A549 (cell line): Measurements from ENCODE around the gene LPAR5. TPM values are rescaled to one million over a fixed set of nuclear protein-coding genes. Genes with fewer than 3 reads are reported as not detected.
A peak's percentile ranks its signal among the peaks of the same experiment; 100 is the strongest.

Source experiments
- ATAC-seq, 2 experiments: fragments of 200-7000 bp in 1 of 2; fragments of >200 bp in 1 of 2; cut with Nextera tagmentation in 1 of 2; cut with Tn5 transposase in 1 of 2; 3 replicates each; pipeline versions ENCODE4 v1.8.0 to v1.9.1; 2018 to 2020; ENCODE audit warnings: mild to moderate bottlenecking in 1 of 2, moderate library complexity in 1 of 2
- CTCF ChIA-PET: fragments of 300-600 bp; sonication (Branson Sonifier 250); formaldehyde crosslinking; extraction: SDS; loops from one replicate; lab custom pipeline; 2021; ENCODE audit warnings: antibody characterized with exemption, inconsistent platforms; lab: Yijun Ruan, JAX
- POLR2A ChIA-PET: fragments of 350-600 bp; formaldehyde crosslinking; extraction: SDS; loops from one replicate; lab custom pipeline; 2021; ENCODE audit warnings: antibody characterized with exemption, inconsistent platforms; lab: Yijun Ruan, JAX
- DNase-seq, 2 experiments: peaks; one replicate each; pipeline versions ENCODE4 v3.0.0 to v3.0.0-alpha.2; 2011 to 2016; ENCODE audit warnings: low read depth in 1 of 2, low spot score in 1 of 2
- FAIRE-seq: peaks from 2 replicates; lab custom pipeline; 2011; peaks lifted over from hg19 to GRCh38; lab: Jason Lieb, UNC
- H3K27ac ChIP-seq, 2 experiments: fragments of >200 bp; sonication (Bioruptor Twin); formaldehyde crosslinking; 3 replicates each; pipeline ENCODE4 v1.5.1; 2016 to 2017
- H3K4me1 ChIP-seq: fragments of >200 bp; sonication (Bioruptor Twin); formaldehyde crosslinking; 3 replicates; pipeline ENCODE4 v1.6.1; 2016
- H3K4me2 ChIP-seq: fragments of >200 bp; sonication (Bioruptor Twin); formaldehyde crosslinking; 3 replicates; pipeline ENCODE4 v1.6.1; 2016
- H3K4me3 ChIP-seq: fragments of >200 bp; sonication (Bioruptor Twin); formaldehyde crosslinking; 3 replicates; pipeline ENCODE4 v1.5.1; 2016
- H3K9me3 ChIP-seq: fragments of >200 bp; sonication (Bioruptor Twin); formaldehyde crosslinking; 3 replicates; pipeline ENCODE4 v1.6.1; 2016
- ATOH8 ChIP-seq: fragments of 250-450 bp; sonication (Bioruptor Pico); IDR thresholded peaks from 2 replicates; pipeline ENCODE4 v1.5.0; 2020; ENCODE audit warnings: low read depth, mild to moderate bottlenecking, moderate library complexity
- BCL3 ChIP-seq: fragments of >200 bp; sonication (Bioruptor Twin); formaldehyde crosslinking; IDR thresholded peaks from 3 replicates; pipeline ENCODE4 v1.6.1; 2016
- CBX8 ChIP-seq: fragments of 200-600 bp; sonication (generic); IDR thresholded peaks from 2 replicates; pipeline ENCODE4 v1.6.1; 2016
- CHD2 ChIP-seq: fragments of 150-350 bp; IDR thresholded peaks from 2 replicates; pipeline ENCODE4 v1.6.1; 2014; ENCODE audit warnings: low read length; ENCODE audit not compliant: partially characterized antibody
- EHF ChIP-seq: fragments of 250-450 bp; sonication (Bioruptor Pico); IDR thresholded peaks from 2 replicates; pipeline ENCODE4 v1.5.0; 2020; ENCODE audit warnings: mild to moderate bottlenecking
- EHMT2 ChIP-seq: fragments of 200-600 bp; sonication (generic); IDR thresholded peaks from 2 replicates; pipeline ENCODE4 v1.6.1; 2016; ENCODE audit warnings: antibody characterized with exemption, low read depth, mild to moderate bottlenecking, moderate library complexity
- ESRRA ChIP-seq: fragments of 150-350 bp; IDR thresholded peaks from 2 replicates; pipeline ENCODE4 v1.6.1; 2014; ENCODE audit warnings: mild to moderate bottlenecking, low read length, borderline replicate concordance
- FOSB ChIP-seq: fragments of 250-450 bp; sonication (Bioruptor Pico); IDR thresholded peaks from 2 replicates; pipeline ENCODE4 v1.5.0; 2020; ENCODE audit warnings: mild to moderate bottlenecking, moderate library complexity
- FOSL2 ChIP-seq, 2 experiments: fragments of 450-650 bp in 1 of 2; fragments of >200 bp in 1 of 2; sonication (Bioruptor Twin) in 1 of 2; formaldehyde crosslinking; IDR thresholded peaks; 2 replicates each; pipeline versions ENCODE4 v1.5.0 to v1.6.1; 2016 to 2020; ENCODE audit warnings: mild to moderate bottlenecking in 1 of 2, moderate library complexity in 1 of 2
- FOXS1 ChIP-seq: fragments of 250-450 bp; sonication (Bioruptor Pico); IDR thresholded peaks from 2 replicates; pipeline ENCODE4 v1.5.0; 2020; ENCODE audit warnings: mild to moderate bottlenecking, moderate library complexity
- GATA3 ChIP-seq: IDR thresholded peaks from 2 replicates; pipeline ENCODE4 v1.6.1; 2012; ENCODE audit warnings: borderline replicate concordance
- HDAC2 ChIP-seq: fragments of 200-600 bp; sonication (generic); IDR thresholded peaks from 2 replicates; pipeline ENCODE4 v1.6.1; 2016
- HOXB13 ChIP-seq: fragments of 250-450 bp; sonication (Bioruptor Pico); IDR thresholded peaks from 2 replicates; pipeline ENCODE4 v1.5.0; 2020; ENCODE audit warnings: low read depth, mild to moderate bottlenecking, moderate library complexity
- JUN ChIP-seq, 2 experiments: fragments of >200 bp; sonication (Bioruptor Twin); formaldehyde crosslinking; IDR thresholded peaks; 2 replicates in 1 of 2; 3 replicates in 1 of 2; pipeline ENCODE4 v1.6.1; 2016 to 2017
- KDM1A ChIP-seq: fragments of 200-600 bp; sonication (generic); IDR thresholded peaks from 2 replicates; pipeline ENCODE4 v1.6.1; 2016; ENCODE audit warnings: low read depth, mild to moderate bottlenecking
- KDM5A ChIP-seq: fragments of 200-600 bp; sonication (generic); IDR thresholded peaks from 2 replicates; pipeline ENCODE4 v1.6.1; 2016; ENCODE audit warnings: antibody characterized with exemption, mild to moderate bottlenecking
- MAZ ChIP-seq: fragments of 150-350 bp; IDR thresholded peaks from 2 replicates; pipeline ENCODE4 v1.6.1; 2014; ENCODE audit warnings: antibody characterized with exemption, low read depth, low read length, borderline replicate concordance
- NPAS2 ChIP-seq: fragments of 250-450 bp; sonication (Bioruptor Pico); IDR thresholded peaks from 2 replicates; pipeline ENCODE4 v1.8.0; 2022; ENCODE audit warnings: mild to moderate bottlenecking, moderate library complexity, borderline replicate concordance
- POLR2A ChIP-seq: IDR thresholded peaks from 2 replicates; pipeline ENCODE4 v1.6.1; 2012; ENCODE audit warnings: mild to moderate bottlenecking, low read length
- POLR2AphosphoS2 ChIP-seq: conservative IDR thresholded peaks from 2 replicates; pipeline ENCODE4 v1.6.1; 2012; ENCODE audit warnings: low read length, improper control_type of control experiment, inconsistent platforms
- REST ChIP-seq: fragments of 200-600 bp; sonication (generic); IDR thresholded peaks from 2 replicates; pipeline ENCODE4 v1.6.1; 2016; ENCODE audit warnings: antibody characterized with exemption, mild to moderate bottlenecking, moderate library complexity
- TP53 ChIP-seq: fragments of 250-450 bp; sonication (Bioruptor Pico); IDR thresholded peaks from 2 replicates; pipeline ENCODE4 v1.5.0; 2021; ENCODE audit warnings: mild to moderate bottlenecking, moderate library complexity
- ZNF302 ChIP-seq: fragments of 250-450 bp; sonication (Bioruptor Pico); IDR thresholded peaks from 2 replicates; pipeline ENCODE4 v1.9.0; 2021; ENCODE audit warnings: inconsistent platforms, mild to moderate bottlenecking, moderate library complexity
- ZSCAN20 ChIP-seq: fragments of 250-450 bp; sonication (Bioruptor Pico); IDR thresholded peaks from 2 replicates; pipeline ENCODE4 v1.8.0; 2022; ENCODE audit warnings: mild to moderate bottlenecking, moderate library complexity
- WGBS: methylation state at CpG from one replicate; pipeline ENCODE4 v1.1.6; 2017; ENCODE audit errors: missing lambda C conversion rate; 5-methylcytosine and 5-hydroxymethylcytosine counted together
- polyA plus RNA-seq, 4 experiments: library from polyadenylated mRNA; depleted of rRNA in 3 of 4; stranded (reverse); fragments of >200 nt; fragmentation: RNase III in 1 of 4; extraction: RNeasy Plus Mini Kit Qiagen cat#74134 plus additional on column Dnase treatment in 1 of 4; gene quantifications; 2 replicates in 3 of 4; 3 replicates in 1 of 4; pipeline ENCODE4 v1.2.3, GENCODE V29; 2011 to 2017
- TF ChIP-seq, protein P1 (sequence below): fragments of >200 bp; sonication (Bioruptor Twin); formaldehyde crosslinking; IDR thresholded peaks from 3 replicates; pipeline ENCODE4 v1.5.1; 2016

LPAR5 gene
- polyA plus RNA-seq, 2 of the 4 experiments (the other 2 are of a cell fraction), result 0.66 to 0.74 TPM

- Histone ChIP-seq H3K4me2 (no peak overlapping the region), H3K9me3 (no peaks in the 10 kb centered on the region), H3K4me3 (no peak overlapping the region), H3K27ac (no peak overlapping the region), H3K4me1 (peaks cover 7% of the 10 kb centered on the region; the same call in 2 of the 3 replicates)
- POLR2A ChIA-PET, result interaction anchor here (0.7 to 0.8 kb wide), 2 partner anchors 25 to 75 kb away, joined by 4 to 5 read pairs; no protein-coding TSS in a partner anchor
- TF ChIP-seq ZNF302 (CRISPR knock-in tag), result no peak
- TF ChIP-seq, protein P1, sequence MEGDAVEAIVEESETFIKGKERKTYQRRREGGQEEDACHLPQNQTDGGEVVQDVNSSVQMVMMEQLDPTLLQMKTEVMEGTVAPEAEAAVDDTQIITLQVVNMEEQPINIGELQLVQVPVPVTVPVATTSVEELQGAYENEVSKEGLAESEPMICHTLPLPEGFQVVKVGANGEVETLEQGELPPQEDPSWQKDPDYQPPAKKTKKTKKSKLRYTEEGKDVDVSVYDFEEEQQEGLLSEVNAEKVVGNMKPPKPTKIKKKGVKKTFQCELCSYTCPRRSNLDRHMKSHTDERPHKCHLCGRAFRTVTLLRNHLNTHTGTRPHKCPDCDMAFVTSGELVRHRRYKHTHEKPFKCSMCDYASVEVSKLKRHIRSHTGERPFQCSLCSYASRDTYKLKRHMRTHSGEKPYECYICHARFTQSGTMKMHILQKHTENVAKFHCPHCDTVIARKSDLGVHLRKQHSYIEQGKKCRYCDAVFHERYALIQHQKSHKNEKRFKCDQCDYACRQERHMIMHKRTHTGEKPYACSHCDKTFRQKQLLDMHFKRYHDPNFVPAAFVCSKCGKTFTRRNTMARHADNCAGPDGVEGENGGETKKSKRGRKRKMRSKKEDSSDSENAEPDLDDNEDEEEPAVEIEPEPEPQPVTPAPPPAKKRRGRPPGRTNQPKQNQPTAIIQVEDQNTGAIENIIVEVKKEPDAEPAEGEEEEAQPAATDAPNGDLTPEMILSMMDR, result no peak
- WGBS, result 88% methylated on average over 2 of the region's 2 CpGs
- CTCF ChIA-PET, result interaction anchor here (0.9 to 2.0 kb wide), 7 partner anchors 9 to 161 kb away, joined by 3 to 7 read pairs (median 5); partner anchors contain the start of gene ZNF384
- ATAC-seq (no peak), DNase-seq (no peak), FAIRE-seq (no peak)
Observed at GRCh38 chr12:6664902-6665301, 29.1 kb upstream of the LPAR5 start.

DNA sequence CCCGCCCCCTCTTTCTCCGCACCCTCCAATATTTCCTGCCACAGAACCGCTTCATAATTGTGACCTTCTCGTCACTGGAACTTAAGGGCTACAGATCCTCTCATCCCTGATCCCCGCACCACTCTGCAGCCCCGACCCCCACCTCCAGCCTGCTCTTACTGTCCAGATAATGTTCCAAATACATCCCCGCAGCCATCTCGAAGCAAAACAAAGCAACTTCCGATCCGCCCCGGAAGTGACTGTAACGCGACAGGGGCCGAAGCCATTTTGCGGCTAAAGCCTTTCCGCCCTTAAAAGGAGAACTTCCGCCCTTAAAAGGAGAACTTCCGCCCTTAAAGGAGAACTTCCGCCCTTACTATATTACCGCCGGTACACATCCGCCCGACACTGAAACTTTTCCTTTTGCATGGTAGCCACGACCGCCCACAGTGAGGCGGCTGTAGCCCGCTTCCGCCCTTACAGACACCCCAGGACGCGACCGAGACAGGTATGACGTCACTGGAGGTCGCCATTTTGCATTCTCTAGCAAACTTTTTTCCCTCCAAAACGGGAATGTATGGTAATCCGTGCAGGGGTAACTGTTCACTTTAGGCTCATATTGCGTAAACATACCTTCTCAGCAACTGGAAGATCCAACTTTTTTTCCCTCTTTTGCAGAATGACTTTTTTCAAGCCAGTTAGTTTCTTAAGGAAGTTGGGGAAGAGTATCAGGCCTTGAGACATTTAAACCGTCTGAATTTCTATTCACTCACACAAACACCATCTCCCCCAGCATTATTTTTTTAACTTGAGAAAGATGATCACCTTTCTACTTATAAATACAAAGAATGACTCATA, 27.4 kb upstream of the LPAR5 start, which contains the start of gene ING4:
Gene ING4 (minus strand): TSS at position 214 of the 837 bp plus-strand sequence. CDS start 18 bp downstream, at position 196.
- CTCF ChIA-PET, result interaction anchor here (0.7 to 1.2 kb wide), 6 partner anchors 21 to 166 kb away, joined by 3 to 5 read pairs (median 4); partner anchors contain the start of genes P3H3 and ZNF384
- Histone ChIP-seq H3K27ac (peak within 1 kb of the TSS; percentile 72 to 80), H3K4me3 (peak within 1 kb of the TSS; percentile 77), H3K4me2 (peak within 1 kb of the TSS; percentile 85), H3K9me3 (no peaks in the 10 kb centered on the region), H3K4me1 (peaks cover 7% of the 10 kb centered on the region; the same call in 2 of the 3 replicates)
- POLR2A ChIA-PET, result interaction anchor here (0.6 kb wide), 2 partner anchors 26 to 103 kb away, joined by 4 read pairs; partner anchors contain the start of genes PTMS and ZNF384
- ATAC-seq, result peak; percentile 98 to 99
- WGBS, result 2% methylated on average over 37 of the region's 37 CpGs
- peak; percentile 100 for DNase-seq
- peak; percentile 68 for FAIRE-seq
- TF ChIP-seq MAZ (no peak), EHF (CRISPR knock-in tag) (peak; percentile 88), FOSL2 (IDR thresholded peaks at IDR 0.05) (no peak), FOSL2 (CRISPR knock-in tag; IDR thresholded peaks at IDR 0.05) (peak; percentile 77), ZSCAN20 (CRISPR knock-in tag) (0 out of 2 replicates have a peak, but pooled peaks have one; percentile 28), CBX8 (no peak), KDM5A (peak; percentile 96), BCL3 (no peak), POLR2A (no peak; the same call in 1 of the 2 replicates), ATOH8 (CRISPR knock-in tag) (peak; percentile 83; the same call in 1 of the 2 replicates), REST (no peak), FOSB (CRISPR knock-in tag) (0 out of 2 replicates have a peak, but pooled peaks have one; percentile 29), EHMT2 (no peak; the same call in 1 of the 2 replicates), ZNF302 (CRISPR knock-in tag) (peak; percentile 80), HOXB13 (peak; percentile 78), NPAS2 (CRISPR knock-in tag) (no peak), CHD2 (no peak), FOXS1 (CRISPR knock-in tag) (peak; percentile 76; the same call in 1 of the 2 replicates), ESRRA (0 out of 2 replicates have a peak, but pooled peaks have one; percentile 30), GATA3 (no peak; the same call in 1 of the 2 replicates), POLR2AphosphoS2 (no peak), HDAC2 (no peak), JUN (IDR thresholded peaks at IDR 0.05) (peak; percentile 33 to 90; a peak in 4 of 5 replicates), KDM1A (no peak), TP53 (CRISPR knock-in tag) (peak; percentile 34; the same call in 1 of the 2 replicates)
